ENCODE data around the gene ATRIP. TPM values are rescaled to one million over a fixed set of nuclear protein-coding genes. Genes with fewer than 3 reads are reported as not detected.

Gene ATRIP
- polyA plus RNA-seq, 1 donor from 2014 or later: 11.1 TPM

DNA sequence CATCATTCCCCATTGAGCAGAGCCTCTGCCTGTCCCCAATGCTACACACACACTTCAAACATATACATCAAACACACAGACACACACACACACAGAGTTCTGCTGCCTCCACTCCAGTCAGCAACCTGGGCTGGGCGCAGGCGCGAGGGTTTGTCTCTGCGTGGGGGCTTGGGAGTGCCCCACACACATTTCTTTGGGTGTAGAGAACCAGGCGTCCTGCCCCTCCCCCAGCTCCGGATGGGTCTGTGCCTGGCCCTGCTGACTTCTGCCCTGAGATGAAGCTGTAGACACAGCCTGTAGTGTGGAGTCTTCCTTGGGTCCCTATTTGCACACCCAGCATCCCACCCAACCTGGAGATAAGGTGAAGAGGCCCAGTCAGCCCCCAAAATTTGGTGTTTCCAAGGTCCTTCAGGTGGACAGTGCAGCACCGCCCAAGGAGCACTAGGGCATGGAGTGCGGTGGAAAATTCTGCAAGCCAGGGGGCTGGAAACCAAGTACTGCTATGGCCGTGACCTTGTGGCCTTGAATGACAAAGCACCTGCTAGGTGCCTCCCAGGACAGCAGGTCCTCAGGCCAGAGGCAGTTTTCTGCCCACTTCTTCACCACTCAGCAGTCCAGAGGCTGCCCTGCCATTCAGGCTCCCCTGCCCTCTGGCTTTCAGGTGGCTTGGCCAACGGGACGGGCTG, 47.7 kb upstream of the ATRIP start:
- H3F3A ChIP-seq (ENCODE audit: insufficient read depth, low read length, poor library complexity, severe bottlenecking): no peaks in the 10 kb centered on the region
- no peaks in the 10 kb centered on the region for H3K9me2 ChIP-seq (ENCODE audit: insufficient read depth, low read length)
- H3K36me3 ChIP-seq (ENCODE audit: insufficient read depth, low read length): peaks cover 5% of the 10 kb centered on the region
- H3K4me3 ChIP-seq (ENCODE audit: low read length): no peak overlapping the region
- H3K9me3 ChIP-seq (ENCODE audit: low read length): no peaks in the 10 kb centered on the region
- H3K27ac ChIP-seq (ENCODE audit: low read length): no peak overlapping the region
- H3K27me3 ChIP-seq (ENCODE audit: insufficient read depth, low read depth, low read length): no peaks in the 10 kb centered on the region
- no peak overlapping the region for H3K4me2 ChIP-seq (ENCODE audit: low read length)
- no peak overlapping the region for H2AFZ ChIP-seq (ENCODE audit: low read depth, low read length)
- H3K79me2 ChIP-seq (replicated peaks; ENCODE audit: insufficient read depth, low read length): no peaks in the 10 kb centered on the region
- TF ChIP-seq EP300 (conservative IDR thresholded peaks at IDR 0.05; ENCODE audit: poor library complexity, severe bottlenecking) (no peak), SMC3 (conservative IDR thresholded peaks at IDR 0.05; ENCODE audit: poor library complexity) (no peak)
- TF ChIP-seq, protein P1, sequence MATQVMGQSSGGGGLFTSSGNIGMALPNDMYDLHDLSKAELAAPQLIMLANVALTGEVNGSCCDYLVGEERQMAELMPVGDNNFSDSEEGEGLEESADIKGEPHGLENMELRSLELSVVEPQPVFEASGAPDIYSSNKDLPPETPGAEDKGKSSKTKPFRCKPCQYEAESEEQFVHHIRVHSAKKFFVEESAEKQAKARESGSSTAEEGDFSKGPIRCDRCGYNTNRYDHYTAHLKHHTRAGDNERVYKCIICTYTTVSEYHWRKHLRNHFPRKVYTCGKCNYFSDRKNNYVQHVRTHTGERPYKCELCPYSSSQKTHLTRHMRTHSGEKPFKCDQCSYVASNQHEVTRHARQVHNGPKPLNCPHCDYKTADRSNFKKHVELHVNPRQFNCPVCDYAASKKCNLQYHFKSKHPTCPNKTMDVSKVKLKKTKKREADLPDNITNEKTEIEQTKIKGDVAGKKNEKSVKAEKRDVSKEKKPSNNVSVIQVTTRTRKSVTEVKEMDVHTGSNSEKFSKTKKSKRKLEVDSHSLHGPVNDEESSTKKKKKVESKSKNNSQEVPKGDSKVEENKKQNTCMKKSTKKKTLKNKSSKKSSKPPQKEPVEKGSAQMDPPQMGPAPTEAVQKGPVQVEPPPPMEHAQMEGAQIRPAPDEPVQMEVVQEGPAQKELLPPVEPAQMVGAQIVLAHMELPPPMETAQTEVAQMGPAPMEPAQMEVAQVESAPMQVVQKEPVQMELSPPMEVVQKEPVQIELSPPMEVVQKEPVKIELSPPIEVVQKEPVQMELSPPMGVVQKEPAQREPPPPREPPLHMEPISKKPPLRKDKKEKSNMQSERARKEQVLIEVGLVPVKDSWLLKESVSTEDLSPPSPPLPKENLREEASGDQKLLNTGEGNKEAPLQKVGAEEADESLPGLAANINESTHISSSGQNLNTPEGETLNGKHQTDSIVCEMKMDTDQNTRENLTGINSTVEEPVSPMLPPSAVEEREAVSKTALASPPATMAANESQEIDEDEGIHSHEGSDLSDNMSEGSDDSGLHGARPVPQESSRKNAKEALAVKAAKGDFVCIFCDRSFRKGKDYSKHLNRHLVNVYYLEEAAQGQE (IDR thresholded peaks at IDR 0.05; ENCODE audit: borderline replicate concordance): no peak
- TF ChIP-seq, protein P2, sequence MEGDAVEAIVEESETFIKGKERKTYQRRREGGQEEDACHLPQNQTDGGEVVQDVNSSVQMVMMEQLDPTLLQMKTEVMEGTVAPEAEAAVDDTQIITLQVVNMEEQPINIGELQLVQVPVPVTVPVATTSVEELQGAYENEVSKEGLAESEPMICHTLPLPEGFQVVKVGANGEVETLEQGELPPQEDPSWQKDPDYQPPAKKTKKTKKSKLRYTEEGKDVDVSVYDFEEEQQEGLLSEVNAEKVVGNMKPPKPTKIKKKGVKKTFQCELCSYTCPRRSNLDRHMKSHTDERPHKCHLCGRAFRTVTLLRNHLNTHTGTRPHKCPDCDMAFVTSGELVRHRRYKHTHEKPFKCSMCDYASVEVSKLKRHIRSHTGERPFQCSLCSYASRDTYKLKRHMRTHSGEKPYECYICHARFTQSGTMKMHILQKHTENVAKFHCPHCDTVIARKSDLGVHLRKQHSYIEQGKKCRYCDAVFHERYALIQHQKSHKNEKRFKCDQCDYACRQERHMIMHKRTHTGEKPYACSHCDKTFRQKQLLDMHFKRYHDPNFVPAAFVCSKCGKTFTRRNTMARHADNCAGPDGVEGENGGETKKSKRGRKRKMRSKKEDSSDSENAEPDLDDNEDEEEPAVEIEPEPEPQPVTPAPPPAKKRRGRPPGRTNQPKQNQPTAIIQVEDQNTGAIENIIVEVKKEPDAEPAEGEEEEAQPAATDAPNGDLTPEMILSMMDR (IDR thresholded peaks at IDR 0.05; ENCODE audit: poor library complexity, severe bottlenecking): no peak
- no peak overlapping the region for H3K9ac ChIP-seq (ENCODE audit: low read length)
- no peaks in the 10 kb centered on the region for H4K20me1 ChIP-seq (ENCODE audit: insufficient read depth)

DNA sequence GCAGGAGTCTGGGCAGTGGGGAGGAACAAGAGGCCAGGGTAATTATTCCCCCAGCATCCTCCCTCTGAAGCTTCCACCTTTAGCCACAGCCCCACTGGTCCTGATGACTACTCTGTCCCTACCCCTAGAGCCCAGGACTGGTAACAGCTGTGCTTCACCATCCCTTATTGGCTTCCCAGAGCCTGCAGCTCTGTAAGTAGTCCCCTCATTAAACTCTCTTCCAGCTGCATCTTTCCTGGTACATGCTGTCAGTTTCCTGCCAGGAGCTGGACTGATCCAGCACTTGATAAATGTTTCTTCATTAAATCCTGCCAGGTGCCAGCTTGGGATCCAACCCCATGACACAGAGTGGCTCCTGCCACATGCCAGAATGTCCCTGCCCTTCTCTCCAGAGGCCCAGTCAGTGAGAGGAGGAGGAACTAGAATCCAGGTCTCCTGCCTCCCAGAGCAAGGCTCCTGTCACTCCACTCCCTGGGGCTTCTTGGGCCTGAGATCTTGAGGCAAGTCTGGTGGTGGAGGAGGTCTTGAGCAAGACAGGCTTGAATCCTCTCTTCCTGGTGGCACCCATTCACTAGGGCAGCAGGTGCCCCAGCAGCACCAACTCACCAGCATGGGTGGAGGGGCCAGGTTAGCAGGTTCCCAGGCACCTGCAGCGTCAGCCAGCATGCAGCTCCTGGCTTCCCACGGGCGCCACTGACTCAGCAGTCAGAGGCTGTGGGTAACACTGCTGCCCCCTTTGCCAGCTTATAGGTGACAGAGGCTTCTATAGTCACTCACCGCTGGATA, 47.0 kb upstream of the ATRIP start:
- Histone ChIP-seq H3K36me3 (ENCODE audit: insufficient read depth, low read length) (peaks cover 5% of the 10 kb centered on the region), H2AFZ (ENCODE audit: low read depth, low read length) (no peak overlapping the region)
- TF ChIP-seq MXI1 (conservative IDR thresholded peaks at IDR 0.05; ENCODE audit: poor library complexity, severe bottlenecking): no peak
- TF ChIP-seq, protein P1 (IDR thresholded peaks at IDR 0.05; ENCODE audit: borderline replicate concordance): no peak
- no peak for TF ChIP-seq EP300 (conservative IDR thresholded peaks at IDR 0.05; ENCODE audit: poor library complexity, severe bottlenecking)
- TF ChIP-seq, protein P2 (IDR thresholded peaks at IDR 0.05; ENCODE audit: poor library complexity, severe bottlenecking): no peak
- TF ChIP-seq TAF1 (IDR thresholded peaks at IDR 0.05; ENCODE audit: low read depth): no peak
- no peak for TF ChIP-seq EZH2 (IDR thresholded peaks at IDR 0.05; ENCODE audit: borderline replicate concordance, insufficient read depth, low read length, poor library complexity, severe bottlenecking)
- no peak for TF ChIP-seq RAD21 (conservative IDR thresholded peaks at IDR 0.05)
- no peak for TF ChIP-seq SMC3 (conservative IDR thresholded peaks at IDR 0.05; ENCODE audit: poor library complexity)
- no peak for TF ChIP-seq POLR2AphosphoS5 (IDR thresholded peaks at IDR 0.05)

More for the DNA sequence above, 47.0 kb upstream of the ATRIP start:
- no peaks in the 10 kb centered on the region for H4K20me1 ChIP-seq (ENCODE audit: insufficient read depth)
- H3K9me2 ChIP-seq (ENCODE audit: insufficient read depth, low read length): no peaks in the 10 kb centered on the region
- H3K4me3 ChIP-seq (ENCODE audit: low read length): no peak overlapping the region
- H3K9me3 ChIP-seq (ENCODE audit: low read length): no peaks in the 10 kb centered on the region
- no peak overlapping the region for H3K4me2 ChIP-seq (ENCODE audit: low read length)
- H3F3A ChIP-seq (ENCODE audit: insufficient read depth, low read length, poor library complexity, severe bottlenecking): no peaks in the 10 kb centered on the region
- no peak overlapping the region for H3K9ac ChIP-seq (ENCODE audit: low read length)
- H3K27me3 ChIP-seq (ENCODE audit: insufficient read depth, low read depth, low read length): no peaks in the 10 kb centered on the region
- no peak overlapping the region for H3K27ac ChIP-seq (ENCODE audit: low read length)
- H3K79me2 ChIP-seq (replicated peaks; ENCODE audit: insufficient read depth, low read length): no peaks in the 10 kb centered on the region

Measured in neural cell (in vitro differentiated cells).